Measurements from ENCODE around the gene IGFALS. TPM values are rescaled to one million over a fixed set of nuclear protein-coding genes. Genes with fewer than 3 reads are reported as not detected.

Gene IGFALS
- total and polyA plus RNA-seq, 4 donors, result 0.84 TPM; not detected in 3

DNA sequence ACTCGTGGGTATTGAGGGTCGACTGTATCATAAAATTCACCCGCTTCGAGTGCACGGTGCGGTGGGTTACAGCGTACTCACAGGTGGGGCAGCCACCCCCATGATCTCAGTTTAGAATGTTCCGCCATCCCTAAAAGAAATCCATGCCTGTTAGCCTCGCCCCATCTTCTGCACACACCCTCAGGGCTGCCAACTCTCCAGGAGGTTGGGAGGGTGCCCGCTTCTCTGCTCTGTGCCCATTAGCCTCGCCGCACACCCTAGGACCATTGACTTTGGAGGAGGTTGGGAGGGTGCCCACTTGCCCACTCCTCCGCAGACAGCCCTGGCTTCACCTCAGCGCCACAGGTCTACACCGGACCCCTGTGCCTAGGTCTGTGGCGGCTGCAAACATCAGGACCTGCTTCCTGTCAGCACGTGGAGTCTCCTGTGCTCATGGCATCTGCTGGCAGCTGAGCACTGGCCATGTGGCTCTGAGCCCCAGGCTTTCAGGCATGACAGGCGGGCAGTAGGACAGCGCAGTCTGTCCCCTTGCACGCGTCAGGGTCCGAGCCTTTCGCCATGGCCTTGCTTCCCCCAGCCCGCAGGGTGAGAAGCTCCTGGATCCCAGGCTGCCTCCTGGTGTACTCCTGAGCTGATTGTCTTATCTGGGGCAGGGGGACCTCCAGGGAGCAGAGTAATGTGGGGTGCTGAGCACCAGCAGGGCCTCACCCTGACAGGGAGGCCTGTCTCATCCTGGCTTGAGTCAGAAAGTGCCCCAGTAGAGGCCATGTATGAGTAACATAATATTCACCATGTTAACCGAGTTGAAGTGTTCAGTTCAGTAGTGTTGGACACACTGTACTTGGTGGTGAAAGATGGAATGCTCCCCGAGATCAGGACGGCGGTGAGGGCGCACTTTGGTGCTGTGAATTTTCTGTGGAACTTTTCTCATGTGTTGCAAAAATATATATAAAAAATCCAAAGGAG is 44.1 kb downstream of the IGFALS start:
- Histone ChIP-seq H3K27ac (ENCODE audit: low read depth in 1 of 2, low read length in 2 of 2) (no peak overlapping the region), H3K27me3 (ENCODE audit: control insufficient read depth in 1 of 2, insufficient read depth in 2 of 2, low read length in 1 of 2) (no peaks in the 10 kb centered on the region), H3K4me3 (ENCODE audit: low read length in 2 of 2) (no peak overlapping the region), H3K4me1 (ENCODE audit: control insufficient read depth in 1 of 2, insufficient read depth in 2 of 2, low read length in 2 of 2) (no peaks in the 10 kb centered on the region), H3K9me3 (ENCODE audit: control insufficient read depth, low read length) (no peaks in the 10 kb centered on the region), H3K36me3 (ENCODE audit: control insufficient read depth in 1 of 2, insufficient read depth in 2 of 2, low read length in 1 of 2) (peaks cover 0 to 18% of the 10 kb centered on the region in 2 donors)
- intact Hi-C loops (cut with DNase I), result no loop called here
- DNase-seq, result no peak
- no peak for ATAC-seq (ENCODE audit: low FRiP score)
- 96% methylated on average over 29 of the region's 29 CpGs for WGBS, 2 donors

DNA sequence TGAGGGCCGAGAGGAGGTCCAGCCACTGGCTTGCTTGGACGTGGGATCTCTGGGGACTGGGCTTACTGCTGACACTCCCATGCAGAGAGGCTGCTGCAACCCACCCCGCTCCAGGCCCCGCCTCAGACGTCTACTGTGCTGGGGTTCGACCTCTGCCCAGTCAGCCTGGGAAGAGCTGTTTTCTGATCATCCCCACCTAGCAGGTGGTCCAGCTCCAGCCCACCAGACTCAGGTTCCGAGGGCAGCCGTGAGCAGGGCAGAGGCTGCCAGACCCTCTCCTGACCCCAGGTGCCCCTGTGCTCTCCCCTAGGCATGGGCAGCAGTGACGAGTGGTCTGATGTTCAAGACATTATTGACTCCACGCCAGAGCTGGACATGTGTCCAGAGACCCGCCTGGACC is 45.6 kb downstream of the IGFALS start:
- Histone ChIP-seq H3K4me3 (ENCODE audit: low read length in 2 of 2) (no peak overlapping the region), H3K27ac (ENCODE audit: low read depth in 1 of 2, low read length in 2 of 2) (no peak overlapping the region), H3K9me3 (ENCODE audit: control insufficient read depth, low read length) (no peaks in the 10 kb centered on the region), H3K4me1 (ENCODE audit: control insufficient read depth in 1 of 2, insufficient read depth in 2 of 2, low read length in 2 of 2) (no peaks in the 10 kb centered on the region), H3K36me3 (ENCODE audit: control insufficient read depth in 1 of 2, insufficient read depth in 2 of 2, low read length in 1 of 2) (peaks cover 0 to 17% of the 10 kb centered on the region in 2 donors), H3K27me3 (ENCODE audit: control insufficient read depth in 1 of 2, insufficient read depth in 2 of 2, low read length in 1 of 2) (no peaks in the 10 kb centered on the region)
- DNase-seq, result no peak
- intact Hi-C loops (cut with DNase I), result no loop called here
- ATAC-seq (ENCODE audit: low FRiP score), result no peak
- 85 to 86% methylated on average over 11 of the region's 11 CpGs for WGBS, 2 donors

DNA sequence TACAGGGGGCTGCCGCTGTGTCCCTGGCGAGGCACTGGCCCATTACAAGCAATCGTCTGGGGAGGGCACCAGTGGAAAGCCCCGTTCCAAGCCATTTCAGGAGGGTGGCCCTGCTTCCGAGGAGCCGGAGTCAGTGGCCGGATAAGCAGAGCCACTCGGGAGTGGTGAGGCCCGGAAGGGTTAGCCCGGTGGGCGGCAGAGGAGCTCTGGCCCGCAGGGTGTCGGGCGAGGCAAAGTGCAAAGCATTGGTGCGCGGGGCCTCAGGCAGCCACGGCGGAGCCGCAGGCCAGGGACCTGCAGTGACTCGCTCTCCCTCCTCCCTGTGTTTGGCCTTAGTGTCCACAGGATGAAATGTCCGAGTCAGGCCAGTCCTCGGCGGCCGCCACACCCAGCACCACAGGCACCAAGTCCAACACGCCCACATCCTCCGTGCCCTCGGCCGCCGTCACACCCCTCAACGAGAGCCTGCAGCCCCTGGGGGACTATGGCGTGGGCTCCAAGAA is 46.8 kb downstream of the IGFALS start:
- no peak for DNase-seq
- WGBS, 2 donors, result 93% methylated on average over 31 of the region's 31 CpGs
- Histone ChIP-seq H3K36me3 (ENCODE audit: control insufficient read depth in 1 of 2, insufficient read depth in 2 of 2, low read length in 1 of 2) (peaks cover 0 to 15% of the 10 kb centered on the region in 2 donors), H3K27me3 (ENCODE audit: control insufficient read depth in 1 of 2, insufficient read depth in 2 of 2, low read length in 1 of 2) (no peaks in the 10 kb centered on the region), H3K9me3 (ENCODE audit: control insufficient read depth, low read length) (no peaks in the 10 kb centered on the region), H3K4me3 (ENCODE audit: low read length in 2 of 2) (no peak overlapping the region), H3K4me1 (ENCODE audit: control insufficient read depth in 1 of 2, insufficient read depth in 2 of 2, low read length in 2 of 2) (no peaks in the 10 kb centered on the region), H3K27ac (ENCODE audit: low read depth in 1 of 2, low read length in 2 of 2) (no peak overlapping the region)
- intact Hi-C loops (cut with DNase I), result no loop called here
- ATAC-seq (ENCODE audit: low FRiP score), result no peak

DNA sequence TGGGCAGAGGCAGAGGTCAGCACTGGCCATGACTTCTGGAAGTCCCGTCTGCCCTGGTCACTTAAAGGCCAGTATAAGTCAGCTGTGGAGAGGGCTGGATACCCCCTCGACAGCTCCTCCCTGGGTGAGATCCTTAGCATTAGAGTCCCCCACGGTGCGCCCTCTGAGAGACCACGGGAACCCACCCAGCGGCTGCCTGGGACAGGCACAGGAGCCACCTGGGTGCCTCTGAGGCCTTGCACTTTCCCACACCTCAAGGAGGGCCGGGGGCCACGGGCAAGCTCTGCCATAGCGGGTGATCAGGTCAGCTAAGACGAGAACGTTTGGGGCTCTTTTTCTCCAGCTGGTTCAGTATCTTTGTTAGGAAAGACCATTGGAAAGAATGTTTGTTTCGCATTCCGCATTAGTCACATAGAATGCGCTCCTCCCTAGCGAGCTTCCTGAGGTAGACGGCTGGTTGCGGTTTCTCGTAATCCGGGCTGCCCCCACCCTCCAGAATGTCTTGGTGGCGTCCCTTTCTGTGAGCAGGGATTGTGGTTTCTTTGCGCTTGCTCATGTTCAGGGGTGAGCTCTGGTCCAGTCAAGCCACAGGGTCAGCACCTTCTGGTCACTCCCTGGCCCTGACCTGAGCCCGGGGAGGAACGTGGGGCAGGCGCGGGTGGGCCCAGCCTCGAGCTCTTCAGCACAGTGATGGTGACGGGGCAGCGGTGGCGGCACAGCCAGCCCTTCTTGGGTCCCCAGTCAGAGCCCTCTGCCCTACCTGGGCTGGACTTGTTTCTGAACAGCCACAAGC is 47.4 kb downstream of the IGFALS start:
- ATAC-seq (ENCODE audit: low FRiP score) (no peak), DNase-seq (no peak)
- no peak overlapping the region for H3K27ac ChIP-seq (ENCODE audit: low read depth in 1 of 2, low read length in 2 of 2)
- intact Hi-C loops (cut with DNase I), result no loop called here
- WGBS, 2 donors, result 92 to 94% methylated on average over 29 of the region's 29 CpGs
- no peaks in the 10 kb centered on the region for H3K27me3 ChIP-seq (ENCODE audit: control insufficient read depth in 1 of 2, insufficient read depth in 2 of 2, low read length in 1 of 2)
- H3K4me1 ChIP-seq (ENCODE audit: control insufficient read depth in 1 of 2, insufficient read depth in 2 of 2, low read length in 2 of 2), result no peaks in the 10 kb centered on the region
- H3K4me3 ChIP-seq (ENCODE audit: low read length in 2 of 2), result no peak overlapping the region
- H3K36me3 ChIP-seq (ENCODE audit: control insufficient read depth in 1 of 2, insufficient read depth in 2 of 2, low read length in 1 of 2), result peaks cover 0 to 15% of the 10 kb centered on the region in 2 donors
- H3K9me3 ChIP-seq (ENCODE audit: control insufficient read depth, low read length), result no peaks in the 10 kb centered on the region

DNA sequence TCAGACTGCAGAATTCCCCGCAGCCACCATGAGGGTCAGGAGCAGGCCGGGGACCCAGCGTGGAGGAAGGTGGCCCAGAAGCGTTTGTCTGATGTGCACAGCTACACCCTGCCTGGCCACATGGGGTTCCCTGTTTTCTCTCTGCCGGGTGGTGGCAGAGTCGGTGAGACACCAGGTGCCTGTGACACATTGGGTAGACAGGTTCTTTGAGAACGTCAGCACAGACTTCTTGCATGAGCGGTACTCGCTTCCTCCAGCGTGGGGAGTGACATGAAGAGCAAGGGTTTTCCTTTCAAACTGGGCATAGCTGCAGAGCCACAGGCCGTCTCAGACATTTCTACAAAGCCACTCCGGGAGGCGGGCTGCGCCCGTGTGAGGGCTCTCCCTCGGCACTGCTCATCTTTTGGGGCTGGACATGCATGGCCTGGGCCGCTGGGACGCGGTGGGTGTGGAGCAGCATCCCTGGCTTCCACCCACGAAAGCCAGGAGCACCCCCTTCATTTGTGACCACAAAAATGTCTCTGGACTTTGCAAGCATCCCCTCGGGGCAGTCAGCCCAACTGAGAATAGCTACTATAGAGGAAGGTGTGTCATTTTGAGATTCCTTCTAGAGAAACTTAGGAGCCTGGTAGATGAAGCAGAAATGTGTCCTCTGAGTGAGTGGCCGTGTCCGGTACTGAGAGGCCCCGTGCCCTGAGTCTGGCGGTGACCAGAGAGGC is 48.2 kb downstream of the IGFALS start:
- Histone ChIP-seq H3K4me3 (ENCODE audit: low read length in 2 of 2) (no peak overlapping the region), H3K9me3 (ENCODE audit: control insufficient read depth, low read length) (no peaks in the 10 kb centered on the region), H3K27ac (ENCODE audit: low read depth in 1 of 2, low read length in 2 of 2) (no peak overlapping the region), H3K36me3 (ENCODE audit: control insufficient read depth in 1 of 2, insufficient read depth in 2 of 2, low read length in 1 of 2) (peaks cover 0 to 15% of the 10 kb centered on the region in 2 donors), H3K27me3 (ENCODE audit: control insufficient read depth in 1 of 2, insufficient read depth in 2 of 2, low read length in 1 of 2) (no peaks in the 10 kb centered on the region), H3K4me1 (ENCODE audit: control insufficient read depth in 1 of 2, insufficient read depth in 2 of 2, low read length in 2 of 2) (no peaks in the 10 kb centered on the region)
- ATAC-seq (ENCODE audit: low FRiP score) (no peak), DNase-seq (no peak)
- intact Hi-C loops (cut with DNase I), result no loop called here
- 90% methylated on average over 25 of the region's 25 CpGs for WGBS, 2 donors

DNA sequence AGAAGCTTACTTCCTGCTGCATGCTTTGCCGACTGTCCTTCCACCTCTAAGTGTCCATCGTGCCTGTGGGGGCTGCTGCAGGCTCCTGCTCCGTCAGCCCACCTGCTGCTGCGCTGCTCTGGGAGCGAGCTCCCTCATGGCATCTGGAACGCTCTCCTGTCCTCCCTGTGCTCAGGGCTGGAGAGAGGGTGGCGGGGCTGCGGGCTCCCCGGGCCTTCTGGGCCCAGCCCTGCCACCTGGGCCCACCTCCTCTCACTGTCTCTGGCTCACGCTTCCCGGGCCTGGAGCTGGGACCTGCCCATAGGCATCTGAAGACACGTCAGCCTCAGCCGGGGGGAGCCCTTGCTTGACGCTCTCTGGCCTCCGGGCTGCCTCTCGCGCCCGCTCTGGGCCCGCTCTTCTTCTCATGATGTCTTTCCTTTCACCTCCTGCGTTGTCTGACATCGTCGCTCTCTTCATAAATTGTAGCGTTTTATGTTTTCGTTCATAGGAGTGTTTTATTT is 49.1 kb downstream of the IGFALS start:
- Histone ChIP-seq H3K4me3 (ENCODE audit: low read length in 2 of 2) (no peak overlapping the region), H3K4me1 (ENCODE audit: control insufficient read depth in 1 of 2, insufficient read depth in 2 of 2, low read length in 2 of 2) (no peaks in the 10 kb centered on the region), H3K27ac (ENCODE audit: low read depth in 1 of 2, low read length in 2 of 2) (no peak overlapping the region), H3K9me3 (ENCODE audit: control insufficient read depth, low read length) (no peaks in the 10 kb centered on the region), H3K27me3 (ENCODE audit: control insufficient read depth in 1 of 2, insufficient read depth in 2 of 2, low read length in 1 of 2) (no peaks in the 10 kb centered on the region), H3K36me3 (ENCODE audit: control insufficient read depth in 1 of 2, insufficient read depth in 2 of 2, low read length in 1 of 2) (peaks cover 0 to 12% of the 10 kb centered on the region in 2 donors)
- DNase-seq, result no peak
- WGBS, 2 donors, result 90% methylated on average over 24 of the region's 24 CpGs
- ATAC-seq (ENCODE audit: low FRiP score), result no peak
- intact Hi-C loops (cut with DNase I), result no loop called here

DNA sequence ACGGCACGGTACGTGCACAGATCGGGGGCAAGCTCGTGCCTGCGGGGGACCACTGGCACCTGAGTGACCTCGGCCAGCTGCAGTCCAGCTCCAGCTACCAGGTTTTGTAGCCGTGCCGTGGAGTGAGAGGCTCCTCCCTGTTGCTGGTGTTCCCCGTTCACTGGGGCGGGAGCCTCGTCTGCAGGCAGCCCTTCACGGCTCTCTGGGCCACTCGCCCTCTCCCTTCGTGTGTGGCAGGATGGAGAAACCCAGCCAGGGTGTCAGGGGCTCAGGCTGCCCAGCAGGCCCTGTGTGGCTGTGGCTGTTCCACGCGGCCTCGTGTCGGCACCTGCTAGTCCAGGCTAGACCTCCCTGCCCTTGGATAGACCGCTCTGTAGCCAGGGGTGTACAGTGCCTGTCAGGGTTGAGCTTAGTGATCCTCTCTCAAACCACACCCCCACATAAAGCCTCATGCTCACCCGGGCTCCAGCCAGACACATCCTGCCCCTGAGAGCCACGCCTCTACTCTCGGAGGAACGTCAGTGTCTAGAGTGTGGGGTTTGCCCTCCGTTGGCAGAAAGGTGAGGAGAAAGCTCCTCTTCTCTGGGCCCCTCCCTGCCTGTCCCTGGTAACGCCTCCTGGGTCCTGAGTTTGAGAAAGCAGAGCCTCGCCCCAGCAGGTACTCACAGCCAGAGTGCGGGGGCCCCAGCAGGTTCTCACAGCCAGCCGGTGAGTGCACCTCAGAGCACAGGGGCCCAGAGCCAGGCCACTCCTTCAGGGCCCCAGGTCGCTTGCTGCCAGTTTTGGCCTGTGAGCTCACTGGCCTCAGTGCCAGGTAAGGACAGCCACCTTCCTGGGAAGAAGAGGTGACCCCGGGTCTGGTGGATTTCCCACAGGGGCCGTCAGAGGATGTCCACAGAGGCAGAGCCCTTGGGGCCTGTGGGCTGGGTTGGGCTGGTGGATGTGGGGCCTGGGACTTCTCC is 49.8 kb downstream of the IGFALS start:
- no peaks in the 10 kb centered on the region for H3K27me3 ChIP-seq (ENCODE audit: control insufficient read depth in 1 of 2, insufficient read depth in 2 of 2, low read length in 1 of 2)
- intact Hi-C loops (cut with DNase I), result no loop called here
- peaks cover 0 to 8% of the 10 kb centered on the region in 2 donors for H3K36me3 ChIP-seq (ENCODE audit: control insufficient read depth in 1 of 2, insufficient read depth in 2 of 2, low read length in 1 of 2)
- ATAC-seq (ENCODE audit: low FRiP score) (no peak), DNase-seq (no peak)
- no peaks in the 10 kb centered on the region for H3K9me3 ChIP-seq (ENCODE audit: control insufficient read depth, low read length)
- no peak overlapping the region for H3K4me3 ChIP-seq (ENCODE audit: low read length in 2 of 2)
- no peaks in the 10 kb centered on the region for H3K4me1 ChIP-seq (ENCODE audit: control insufficient read depth in 1 of 2, insufficient read depth in 2 of 2, low read length in 2 of 2)
- WGBS, 2 donors, result 89 to 90% methylated on average over 32 of the region's 32 CpGs
- H3K27ac ChIP-seq (ENCODE audit: low read depth in 1 of 2, low read length in 2 of 2), result no peak overlapping the region
